DND-41 (cell line): ENCODE results near the gene PGF.

Experiments
- EZH2 ChIP-seq: IDR thresholded peaks from 3 replicates; pipeline ENCODE4 v1.6.1; 2012; ENCODE audit warnings: borderline replicate concordance, low read depth, mild to moderate bottlenecking, moderate library complexity, low read length, inconsistent platforms; ENCODE audit not compliant: severe bottlenecking
- TF ChIP-seq, protein P1 (sequence below): IDR thresholded peaks from 2 replicates; pipeline ENCODE4 v1.5.1; 2012; ENCODE audit warnings: borderline replicate concordance, low read length, moderate library complexity, mild to moderate bottlenecking; ENCODE audit not compliant: poor library complexity, severe bottlenecking; ENCODE audit errors: extremely low read depth

DNA sequence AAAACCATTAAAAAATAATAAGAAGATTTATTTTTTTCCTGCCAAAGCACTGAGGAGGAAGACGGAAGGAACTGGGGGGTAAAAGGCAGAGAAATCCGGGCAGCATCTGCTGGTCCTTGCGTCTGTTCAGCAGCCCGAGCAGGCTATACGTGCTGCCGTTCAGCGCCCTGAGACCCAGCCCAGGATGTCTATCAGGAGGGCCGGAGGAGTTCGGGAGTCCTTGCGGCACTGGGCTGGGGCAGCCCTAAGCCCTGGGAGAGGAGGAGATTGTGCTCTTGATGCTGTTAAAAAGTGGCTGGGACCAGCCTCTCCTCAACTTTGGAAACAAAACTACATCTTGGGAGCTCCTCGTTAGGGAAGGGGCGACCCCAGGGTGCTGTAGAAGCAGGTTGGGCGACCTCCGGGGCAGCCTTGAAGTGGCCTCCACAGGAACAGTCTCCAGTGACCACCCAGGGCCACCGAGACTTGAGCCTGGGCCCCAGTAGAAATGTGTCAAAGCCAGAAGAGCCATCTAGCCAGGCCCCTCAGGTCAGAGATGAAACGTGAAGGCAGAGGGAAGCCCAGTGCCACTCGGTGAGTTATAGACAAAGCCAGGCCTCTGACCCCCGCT, 14.3 kb downstream of the PGF start:
- TF ChIP-seq, protein P1, sequence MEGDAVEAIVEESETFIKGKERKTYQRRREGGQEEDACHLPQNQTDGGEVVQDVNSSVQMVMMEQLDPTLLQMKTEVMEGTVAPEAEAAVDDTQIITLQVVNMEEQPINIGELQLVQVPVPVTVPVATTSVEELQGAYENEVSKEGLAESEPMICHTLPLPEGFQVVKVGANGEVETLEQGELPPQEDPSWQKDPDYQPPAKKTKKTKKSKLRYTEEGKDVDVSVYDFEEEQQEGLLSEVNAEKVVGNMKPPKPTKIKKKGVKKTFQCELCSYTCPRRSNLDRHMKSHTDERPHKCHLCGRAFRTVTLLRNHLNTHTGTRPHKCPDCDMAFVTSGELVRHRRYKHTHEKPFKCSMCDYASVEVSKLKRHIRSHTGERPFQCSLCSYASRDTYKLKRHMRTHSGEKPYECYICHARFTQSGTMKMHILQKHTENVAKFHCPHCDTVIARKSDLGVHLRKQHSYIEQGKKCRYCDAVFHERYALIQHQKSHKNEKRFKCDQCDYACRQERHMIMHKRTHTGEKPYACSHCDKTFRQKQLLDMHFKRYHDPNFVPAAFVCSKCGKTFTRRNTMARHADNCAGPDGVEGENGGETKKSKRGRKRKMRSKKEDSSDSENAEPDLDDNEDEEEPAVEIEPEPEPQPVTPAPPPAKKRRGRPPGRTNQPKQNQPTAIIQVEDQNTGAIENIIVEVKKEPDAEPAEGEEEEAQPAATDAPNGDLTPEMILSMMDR = no peak
- no peak for TF ChIP-seq EZH2
